ENCODE results near the gene BOLA1.
"Not testable (repeated sequence)": the region's sequence is repeated elsewhere in the genome, so short reads cannot be mapped to it uniquely, and the experiment has no call there.

The BOLA1 gene, protein sequence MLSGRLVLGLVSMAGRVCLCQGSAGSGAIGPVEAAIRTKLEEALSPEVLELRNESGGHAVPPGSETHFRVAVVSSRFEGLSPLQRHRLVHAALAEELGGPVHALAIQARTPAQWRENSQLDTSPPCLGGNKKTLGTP

DNA sequence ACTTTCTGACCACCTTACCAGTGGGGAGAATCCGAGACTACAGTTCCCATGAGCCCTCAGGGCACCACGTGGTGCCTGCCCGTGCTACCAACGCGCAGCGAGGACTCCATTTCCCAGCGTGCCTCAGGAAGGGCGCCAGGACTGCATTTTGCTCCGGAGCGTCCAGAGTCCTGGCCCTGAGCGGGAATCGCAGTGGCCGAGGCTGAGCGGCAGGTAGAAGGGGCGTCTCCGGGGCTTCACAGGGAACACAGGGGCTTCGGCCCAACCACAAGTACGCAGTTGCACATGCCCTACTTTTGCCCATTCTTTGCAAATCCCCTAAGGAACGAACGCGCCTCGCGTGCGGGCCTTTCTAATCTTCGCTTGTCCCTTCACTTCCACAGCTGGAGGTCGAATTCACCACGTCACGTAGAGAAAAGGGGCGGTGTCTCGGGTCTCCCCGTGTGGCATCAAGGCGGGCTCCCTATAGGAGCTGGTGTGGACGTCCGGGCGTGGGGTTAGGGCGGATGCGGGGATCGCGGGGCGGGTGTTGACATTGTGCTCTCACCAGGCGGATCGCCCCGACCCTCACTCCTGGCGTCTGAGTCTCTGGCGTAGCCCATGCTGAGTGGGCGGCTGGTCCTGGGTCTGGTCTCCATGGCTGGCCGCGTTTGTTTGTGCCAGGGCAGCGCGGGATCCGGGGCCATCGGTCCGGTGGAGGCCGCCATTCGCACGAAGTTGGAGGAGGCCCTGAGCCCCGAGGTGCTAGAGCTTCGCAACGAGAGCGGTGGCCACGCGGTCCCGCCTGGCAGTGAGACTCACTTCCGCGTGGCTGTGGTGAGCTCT is at the start of gene BOLA1:
Gene BOLA1, plus strand, starts transcription at position 109 of the 825 bp plus-strand sequence. Its CDS starts 492 bp downstream, at position 601.
- Histone ChIP-seq H3K4me3 (ENCODE audit: low read length) (peak within 1 kb of the TSS; percentile 73), H3K36me3 (ENCODE audit: control insufficient read depth, insufficient read depth, low read length) (no peaks in the 10 kb centered on the region), H3K27me3 (ENCODE audit: control insufficient read depth, insufficient read depth, low read length) (no peaks in the 10 kb centered on the region), H3K9me3 (ENCODE audit: control insufficient read depth, low read length) (no peaks in the 10 kb centered on the region), H3K9ac (ENCODE audit: low read length) (peak within 1 kb of the TSS; percentile 78), H3K4me1 (ENCODE audit: control insufficient read depth, insufficient read depth, low read length) (peaks cover 6% of the 10 kb centered on the region)

DNA sequence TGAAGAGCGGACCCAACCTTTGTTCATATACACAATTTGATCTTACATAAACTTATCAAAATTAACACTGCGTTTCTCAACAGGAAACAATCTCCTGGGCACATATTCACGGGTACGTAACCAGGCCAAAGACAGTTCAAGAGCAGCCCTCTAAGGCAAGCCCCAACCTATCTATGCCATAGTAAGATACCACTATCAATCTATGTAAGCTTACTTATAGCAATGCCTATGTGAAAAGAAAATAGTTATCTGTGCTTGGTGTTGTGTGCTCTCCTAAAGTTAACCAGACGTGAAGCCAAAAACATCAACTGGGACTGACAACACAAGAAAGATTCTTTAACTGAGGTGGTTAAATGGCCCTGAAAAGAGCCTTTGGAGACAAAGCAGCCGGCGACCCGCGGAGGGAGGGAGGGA is 49.4 kb upstream of the BOLA1 start:
- peak overlapping the region; percentile 65 for H3K9ac ChIP-seq (ENCODE audit: low read length)
- peak overlapping the region; percentile 5 for H3K4me3 ChIP-seq (ENCODE audit: low read length)
- no peaks in the 10 kb centered on the region for H3K36me3 ChIP-seq (ENCODE audit: control insufficient read depth, insufficient read depth, low read length)
- H3K27me3 ChIP-seq (ENCODE audit: control insufficient read depth, insufficient read depth, low read length), result no peaks in the 10 kb centered on the region
- peaks cover 30% of the 10 kb centered on the region for H3K4me1 ChIP-seq (ENCODE audit: control insufficient read depth, insufficient read depth, low read length)
- H3K9me3 ChIP-seq (ENCODE audit: control insufficient read depth, low read length), result no peaks in the 10 kb centered on the region

DNA sequence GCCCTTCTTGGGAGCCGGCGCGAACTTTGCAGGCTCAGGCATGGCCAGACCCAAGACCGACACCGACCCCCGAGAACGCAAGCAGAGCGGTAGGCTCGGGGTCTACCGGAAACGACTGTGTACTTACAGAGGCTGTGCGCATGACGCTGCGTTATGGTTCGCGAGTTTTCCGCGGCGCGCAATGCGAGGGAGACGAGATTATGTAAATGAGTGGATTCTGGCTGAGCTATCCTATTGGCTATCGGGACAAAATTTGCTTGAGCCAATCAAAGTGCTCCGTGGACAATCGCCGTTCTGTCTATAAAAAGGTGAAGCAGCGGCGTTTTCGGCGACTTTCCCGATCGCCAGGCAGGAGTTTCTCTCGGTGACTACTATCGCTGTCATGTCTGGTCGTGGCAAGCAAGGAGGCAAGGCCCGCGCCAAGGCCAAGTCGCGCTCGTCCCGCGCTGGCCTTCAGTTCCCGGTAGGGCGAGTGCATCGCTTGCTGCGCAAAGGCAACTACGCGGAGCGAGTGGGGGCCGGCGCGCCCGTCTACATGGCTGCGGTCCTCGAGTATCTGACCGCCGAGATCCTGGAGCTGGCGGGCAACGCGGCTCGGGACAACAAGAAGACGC is 48.5 kb upstream of the BOLA1 start:
- not testable (repeated sequence) for H3K36me3 ChIP-seq (ENCODE audit: control insufficient read depth, insufficient read depth, low read length); H3K9ac ChIP-seq (ENCODE audit: low read length); H3K27me3 ChIP-seq (ENCODE audit: control insufficient read depth, insufficient read depth, low read length)

DNA sequence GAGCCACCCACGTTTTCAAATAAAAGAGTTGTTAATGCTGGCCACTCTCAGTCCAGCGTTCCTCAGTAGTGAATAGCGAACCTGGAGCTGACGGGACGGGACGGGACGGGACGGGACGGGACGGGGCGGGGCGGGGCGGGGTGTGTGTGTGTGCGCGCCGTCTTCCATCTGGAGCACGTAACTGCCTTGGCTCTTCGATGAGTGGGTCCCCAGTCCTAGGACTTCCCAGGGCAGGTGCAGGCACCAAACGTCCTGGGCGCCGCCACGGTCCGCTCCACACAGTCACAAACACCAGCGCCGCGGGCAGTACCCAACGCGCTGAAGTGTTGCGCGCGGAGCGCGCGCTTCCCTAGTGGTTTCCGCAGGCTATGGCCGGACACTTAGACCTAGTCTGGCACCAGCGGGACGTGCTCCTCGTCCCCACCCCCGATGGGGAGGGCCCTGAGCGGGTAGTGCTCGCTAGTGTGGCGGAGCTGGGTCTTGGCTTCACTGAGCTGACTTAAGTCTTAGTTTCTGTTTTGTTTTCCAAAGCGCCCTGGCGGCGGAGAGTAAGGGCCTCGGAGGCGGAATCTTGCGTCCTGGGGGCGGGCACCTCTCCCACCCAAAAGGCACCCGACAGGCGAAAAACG is 47.7 kb upstream of the BOLA1 start:
- H3K4me1 ChIP-seq (ENCODE audit: control insufficient read depth, insufficient read depth, low read length), result peaks cover 24% of the 10 kb centered on the region
- not testable (repeated sequence) for H3K9ac ChIP-seq (ENCODE audit: low read length); H3K4me3 ChIP-seq (ENCODE audit: low read length); H3K27me3 ChIP-seq (ENCODE audit: control insufficient read depth, insufficient read depth, low read length); H3K36me3 ChIP-seq (ENCODE audit: control insufficient read depth, insufficient read depth, low read length); H3K9me3 ChIP-seq (ENCODE audit: control insufficient read depth, low read length)

More for the DNA sequence above, 48.5 kb upstream of the BOLA1 start:
- peaks cover 24% of the 10 kb centered on the region for H3K4me1 ChIP-seq (ENCODE audit: control insufficient read depth, insufficient read depth, low read length)
- H3K9me3 ChIP-seq (ENCODE audit: control insufficient read depth, low read length); H3K4me3 ChIP-seq (ENCODE audit: low read length): not testable (repeated sequence)

DNA sequence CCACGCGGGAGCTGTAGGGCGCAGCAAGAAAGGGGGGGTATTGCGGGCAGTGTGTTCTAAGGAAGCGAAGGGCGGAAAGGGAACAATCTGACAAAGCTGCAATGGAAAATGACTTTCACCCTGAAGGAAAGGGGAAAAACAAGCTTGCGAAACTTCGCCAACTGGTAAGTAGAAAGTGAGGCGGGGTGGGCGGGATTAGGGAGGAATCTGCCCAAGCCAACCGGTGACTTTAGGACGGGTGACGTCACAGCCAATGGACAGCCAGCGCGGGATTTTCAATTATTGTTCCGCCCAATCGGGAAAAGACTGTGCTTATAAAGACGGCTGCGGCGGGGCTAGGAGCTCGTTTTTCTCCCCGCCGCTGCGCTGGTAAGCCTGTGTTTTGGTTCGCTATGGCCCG is 47.1 kb upstream of the BOLA1 start:
- not testable (repeated sequence) for H3K4me3 ChIP-seq (ENCODE audit: low read length); H3K27me3 ChIP-seq (ENCODE audit: control insufficient read depth, insufficient read depth, low read length); H3K9me3 ChIP-seq (ENCODE audit: control insufficient read depth, low read length); H3K9ac ChIP-seq (ENCODE audit: low read length); H3K36me3 ChIP-seq (ENCODE audit: control insufficient read depth, insufficient read depth, low read length)
- H3K4me1 ChIP-seq (ENCODE audit: control insufficient read depth, insufficient read depth, low read length), result peaks cover 24% of the 10 kb centered on the region

DNA sequence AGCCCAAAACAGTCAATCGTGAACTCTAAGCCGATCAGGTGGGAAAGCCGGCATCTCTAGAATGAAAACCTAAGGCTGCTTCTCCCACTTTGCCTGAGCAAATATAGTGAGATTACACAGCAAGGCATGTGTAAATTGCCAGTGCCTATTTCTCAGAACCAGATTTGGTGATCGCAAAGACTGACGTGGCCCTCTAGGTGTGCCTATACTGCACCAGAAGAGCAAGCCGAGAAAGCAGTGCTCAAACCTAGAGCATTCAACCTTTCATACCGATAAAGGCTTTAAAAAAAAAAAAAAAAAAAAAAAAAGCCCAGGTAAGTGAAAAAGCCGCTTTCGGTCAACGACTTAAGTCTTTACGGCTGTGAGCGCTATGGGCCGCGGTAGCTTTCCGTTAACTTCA is 39.1 kb upstream of the BOLA1 start:
- H3K36me3 ChIP-seq (ENCODE audit: control insufficient read depth, insufficient read depth, low read length); H3K9me3 ChIP-seq (ENCODE audit: control insufficient read depth, low read length); H3K4me1 ChIP-seq (ENCODE audit: control insufficient read depth, insufficient read depth, low read length); H3K9ac ChIP-seq (ENCODE audit: low read length); H3K4me3 ChIP-seq (ENCODE audit: low read length); H3K27me3 ChIP-seq (ENCODE audit: control insufficient read depth, insufficient read depth, low read length): not testable (repeated sequence)

DNA sequence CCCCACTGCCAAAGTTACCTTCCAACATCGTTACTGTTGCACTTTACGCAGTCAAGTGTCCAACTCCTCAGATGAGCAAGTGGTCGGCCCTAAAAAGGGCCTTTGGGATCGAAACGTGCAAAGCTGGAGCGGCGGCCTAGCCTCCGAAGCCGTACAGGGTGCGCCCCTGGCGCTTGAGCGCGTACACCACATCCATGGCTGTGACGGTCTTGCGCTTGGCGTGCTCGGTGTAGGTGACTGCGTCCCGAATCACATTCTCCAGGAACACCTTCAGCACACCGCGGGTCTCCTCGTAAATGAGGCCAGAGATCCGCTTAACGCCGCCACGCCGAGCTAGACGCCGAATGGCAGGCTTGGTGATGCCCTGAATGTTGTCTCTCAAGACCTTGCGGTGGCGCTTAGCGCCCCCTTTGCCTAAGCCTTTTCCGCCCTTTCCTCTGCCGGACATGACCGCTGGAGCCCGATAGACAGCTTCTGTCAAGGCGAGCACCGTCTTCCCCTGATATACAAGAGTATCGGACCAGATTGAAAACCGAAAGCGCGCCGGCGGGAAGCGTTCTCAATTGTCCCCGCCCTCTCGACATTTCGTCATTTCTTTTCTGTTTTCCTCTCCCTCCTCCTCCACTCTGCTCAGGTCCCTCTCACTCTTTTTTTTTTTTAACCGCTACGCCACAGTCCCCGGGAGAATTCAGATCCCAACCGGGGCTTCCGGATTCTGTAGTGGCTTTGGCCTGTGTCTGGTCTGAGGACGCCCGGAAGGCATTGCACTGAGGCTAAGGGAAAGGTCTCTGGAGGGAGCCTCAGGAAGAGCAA is 38.5 kb upstream of the BOLA1 start:
- H3K9ac ChIP-seq (ENCODE audit: low read length); H3K27me3 ChIP-seq (ENCODE audit: control insufficient read depth, insufficient read depth, low read length); H3K4me1 ChIP-seq (ENCODE audit: control insufficient read depth, insufficient read depth, low read length); H3K36me3 ChIP-seq (ENCODE audit: control insufficient read depth, insufficient read depth, low read length); H3K4me3 ChIP-seq (ENCODE audit: low read length); H3K9me3 ChIP-seq (ENCODE audit: control insufficient read depth, low read length): not testable (repeated sequence)

DNA sequence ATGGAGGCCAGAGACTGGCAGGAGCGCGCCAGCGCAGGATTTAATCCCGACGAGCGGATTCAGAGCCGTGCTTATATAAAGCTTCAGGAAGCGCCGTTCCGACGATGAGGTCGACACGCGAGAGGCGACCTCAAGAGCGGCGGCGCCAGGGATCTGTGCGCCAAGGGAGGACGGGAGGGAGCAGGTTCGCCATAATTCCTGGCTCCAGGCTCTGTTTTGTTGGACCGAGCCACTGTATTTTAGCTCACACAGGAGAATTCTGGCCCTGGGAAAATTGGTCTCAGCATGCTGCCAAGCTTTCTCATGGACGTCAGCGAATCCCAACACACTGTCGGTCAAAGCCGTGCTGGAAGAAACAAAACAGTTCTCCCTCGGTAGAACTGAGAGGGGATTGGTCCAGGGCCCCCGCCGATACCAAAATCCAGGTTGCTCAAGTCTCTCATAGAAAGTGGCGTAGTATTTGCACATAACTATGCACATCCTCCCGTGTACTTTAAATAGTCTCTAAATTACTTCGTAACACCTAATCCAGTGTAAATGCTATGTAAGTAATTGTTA is 37.8 kb upstream of the BOLA1 start:
- H3K9me3 ChIP-seq (ENCODE audit: control insufficient read depth, low read length); H3K27me3 ChIP-seq (ENCODE audit: control insufficient read depth, insufficient read depth, low read length); H3K4me3 ChIP-seq (ENCODE audit: low read length); H3K9ac ChIP-seq (ENCODE audit: low read length); H3K36me3 ChIP-seq (ENCODE audit: control insufficient read depth, insufficient read depth, low read length); H3K4me1 ChIP-seq (ENCODE audit: control insufficient read depth, insufficient read depth, low read length): not testable (repeated sequence)

DNA sequence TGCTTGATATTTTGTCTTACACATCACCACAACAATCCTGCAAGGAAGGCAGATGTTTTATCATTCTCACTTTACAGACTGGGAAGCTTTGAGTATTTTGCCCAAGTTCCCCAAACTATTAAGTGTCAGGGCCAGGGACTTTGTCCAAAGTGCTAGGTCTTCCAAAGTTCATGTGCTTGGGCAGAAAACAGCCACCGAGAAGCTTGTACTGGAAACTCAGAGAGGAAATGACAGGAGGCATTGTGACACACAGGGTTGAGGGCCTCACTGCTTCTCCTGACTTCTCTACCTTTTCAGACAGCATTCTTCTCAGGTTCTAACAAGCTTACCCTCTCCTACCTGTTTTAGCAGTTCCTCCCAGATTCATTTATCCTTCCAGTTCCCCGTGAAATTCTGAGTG is 32.5 kb upstream of the BOLA1 start:
- not testable (repeated sequence) for H3K36me3 ChIP-seq (ENCODE audit: control insufficient read depth, insufficient read depth, low read length); H3K9ac ChIP-seq (ENCODE audit: low read length); H3K27me3 ChIP-seq (ENCODE audit: control insufficient read depth, insufficient read depth, low read length); H3K4me3 ChIP-seq (ENCODE audit: low read length); H3K4me1 ChIP-seq (ENCODE audit: control insufficient read depth, insufficient read depth, low read length); H3K9me3 ChIP-seq (ENCODE audit: control insufficient read depth, low read length)

DNA sequence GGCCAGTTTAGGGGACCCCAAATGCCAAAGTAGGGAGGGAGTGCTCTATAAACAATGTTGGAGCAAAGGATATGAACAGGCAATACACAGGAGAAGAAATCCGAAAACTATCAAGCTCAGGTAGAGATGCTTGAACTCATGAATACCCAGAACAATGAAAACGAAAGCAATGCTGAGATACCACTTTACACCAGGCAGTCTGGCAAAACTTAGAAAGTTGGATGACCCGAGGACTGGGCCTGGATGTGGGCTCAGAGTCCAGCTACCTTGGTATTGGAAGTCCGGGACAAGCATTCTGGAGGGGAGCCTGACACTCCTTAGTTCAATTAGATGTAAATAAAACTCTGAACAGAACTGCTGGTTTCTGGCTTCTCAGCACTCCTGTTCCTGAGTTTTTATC is 26.3 kb upstream of the BOLA1 start:
- H3K9ac ChIP-seq (ENCODE audit: low read length); H3K27me3 ChIP-seq (ENCODE audit: control insufficient read depth, insufficient read depth, low read length); H3K36me3 ChIP-seq (ENCODE audit: control insufficient read depth, insufficient read depth, low read length); H3K4me1 ChIP-seq (ENCODE audit: control insufficient read depth, insufficient read depth, low read length); H3K9me3 ChIP-seq (ENCODE audit: control insufficient read depth, low read length); H3K4me3 ChIP-seq (ENCODE audit: low read length): not testable (repeated sequence)

DNA sequence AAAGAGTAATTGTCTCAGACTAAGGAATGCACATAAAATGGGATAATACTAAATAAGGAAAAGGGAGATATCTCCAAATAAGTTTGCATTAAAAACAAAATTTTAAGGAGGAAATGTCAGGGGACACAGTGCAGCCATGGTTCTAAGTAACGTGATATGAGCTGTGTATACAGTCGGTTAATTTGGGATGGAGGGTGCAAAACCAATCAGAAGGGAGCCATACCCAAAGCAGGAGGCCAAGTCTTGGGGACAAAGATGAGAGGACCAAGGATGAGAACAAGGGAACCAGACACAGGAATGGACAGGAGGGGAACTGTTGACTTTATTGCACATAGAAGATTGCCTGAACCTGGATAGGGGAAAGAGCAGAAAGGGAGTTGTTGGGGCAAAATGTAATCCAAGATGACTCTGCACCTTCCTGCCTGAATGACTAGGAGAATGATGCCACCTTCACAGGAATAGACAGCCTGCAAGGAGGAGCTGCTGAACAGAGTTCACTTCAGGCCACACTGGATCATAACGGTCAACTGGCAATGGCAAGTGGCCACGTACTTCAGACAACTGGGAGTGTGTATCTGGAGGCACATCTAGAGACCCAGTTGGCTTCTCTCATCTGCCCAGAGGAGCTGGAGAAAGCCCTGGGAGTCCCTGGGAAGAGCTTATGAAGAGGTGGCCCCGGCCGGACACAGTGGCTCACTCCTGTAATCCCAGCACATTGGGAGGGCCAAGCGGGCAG is 22.0 kb upstream of the BOLA1 start:
- Histone ChIP-seq H3K4me3 (ENCODE audit: low read length) (no peak overlapping the region), H3K4me1 (ENCODE audit: control insufficient read depth, insufficient read depth, low read length) (no peaks in the 10 kb centered on the region), H3K36me3 (ENCODE audit: control insufficient read depth, insufficient read depth, low read length) (no peaks in the 10 kb centered on the region), H3K9me3 (ENCODE audit: control insufficient read depth, low read length) (no peaks in the 10 kb centered on the region), H3K9ac (ENCODE audit: low read length) (no peak overlapping the region), H3K27me3 (ENCODE audit: control insufficient read depth, insufficient read depth, low read length) (no peaks in the 10 kb centered on the region)

Data from mucosa of stomach (tissue), 1 donor.